Calu3 (cell line): Measurements from ENCODE around the gene BAK1. TPM values are rescaled to one million over a fixed set of nuclear protein-coding genes. Genes with fewer than 3 reads are reported as not detected.

Experiments used
- Bru-seq: library from RNA; stranded (reverse); fragments of 400-500 nt; gene quantifications from one replicate; lab custom pipeline; 2021; lab: Mats Ljungman, UMichigan
- BruChase-seq, 2 experiments: library from RNA; stranded (reverse); fragments of 400-500 nt; gene quantifications; one replicate each; lab custom pipeline; 2021; lab: Mats Ljungman, UMichigan
- BruUV-seq: library from RNA; stranded (reverse); fragments of 400-500 nt; replicated peaks from 2 replicates; lab custom pipeline; 2021; lab: Mats Ljungman, UMichigan
- CTCF ChIA-PET: fragments of 300-600 bp; sonication (Branson Sonifier 250); formaldehyde crosslinking; loops from one replicate; lab custom pipeline; 2022; ENCODE audit warnings: antibody characterized with exemption; lab: Charles Lee
- DNase-seq: peaks from one replicate; pipeline ENCODE4 v3.0.0; 2022
- H3K27ac Mint-ChIP-seq: one replicate; pipeline ENCODE4 v1.8.0; 2022; ENCODE audit warnings: mixed read lengths; ENCODE audit not compliant: unreplicated experiment
- H3K27me3 Mint-ChIP-seq: one replicate; pipeline ENCODE4 v1.8.0; 2022; ENCODE audit warnings: mixed read lengths; ENCODE audit not compliant: unreplicated experiment
- H3K36me3 Mint-ChIP-seq: one replicate; pipeline ENCODE4 v1.8.0; 2022; ENCODE audit warnings: mild to moderate bottlenecking, moderate library complexity, mixed read lengths; ENCODE audit not compliant: insufficient read depth, unreplicated experiment
- H3K4me1 Mint-ChIP-seq: one replicate; pipeline ENCODE4 v1.8.0; 2022; ENCODE audit warnings: mild to moderate bottlenecking, low read depth, mixed read lengths; ENCODE audit not compliant: unreplicated experiment
- H3K4me3 Mint-ChIP-seq: one replicate; pipeline ENCODE4 v1.8.0; 2022; ENCODE audit warnings: mild to moderate bottlenecking, low read depth, moderate library complexity, mixed read lengths; ENCODE audit not compliant: unreplicated experiment
- H3K9me3 Mint-ChIP-seq: one replicate; pipeline ENCODE4 v1.8.0; 2022; ENCODE audit warnings: low read depth, mixed read lengths; ENCODE audit not compliant: unreplicated experiment
- CTCF ChIP-seq: fragments of 200-600 bp; IDR thresholded peaks from one replicate; pipeline ENCODE4 v1.8.0; 2022; ENCODE audit warnings: antibody characterized with exemption; ENCODE audit not compliant: unreplicated experiment
- intact Hi-C: fragments of 100-400 bp; cut with micrococcal nuclease; formaldehyde crosslinking; loops from one replicate; pipeline ENCODE4 v1.10.0; 2022; ENCODE audit not compliant: unreplicated experiment
- long read RNA-seq: library from polyadenylated mRNA; stranded (forward); transcript quantifications from one replicate; pipeline ENCODE4 v2.0.0, GENCODE V29; 2022
- total RNA-seq: library from RNA; stranded (reverse); gene quantifications from 2 replicates; pipeline ENCODE4 v1.2.3, GENCODE V29; 2022

The BAK1 gene
- total RNA-seq (31.6 and 44.1 TPM in 2 replicates), Bru-seq, nascent RNA (percentile 72 among the genes with signal in this experiment), BruChase-seq, experiment 1, labeled RNA remaining after a 6-hour chase (percentile 78 among the genes with signal in this experiment), BruChase-seq, experiment 2, labeled RNA remaining after a 2-hour chase (percentile 80 among the genes with signal in this experiment)
- long read RNA-seq, transcript BAK1-202 (6 exons, 2,136 nt): major isoform, 49 of 68 reads
- long read RNA-seq, partial matches to known transcripts: 1 of 68 reads
- long read RNA-seq, other reads (novel, unspliced or antisense): 18 of 68 reads

DNA sequence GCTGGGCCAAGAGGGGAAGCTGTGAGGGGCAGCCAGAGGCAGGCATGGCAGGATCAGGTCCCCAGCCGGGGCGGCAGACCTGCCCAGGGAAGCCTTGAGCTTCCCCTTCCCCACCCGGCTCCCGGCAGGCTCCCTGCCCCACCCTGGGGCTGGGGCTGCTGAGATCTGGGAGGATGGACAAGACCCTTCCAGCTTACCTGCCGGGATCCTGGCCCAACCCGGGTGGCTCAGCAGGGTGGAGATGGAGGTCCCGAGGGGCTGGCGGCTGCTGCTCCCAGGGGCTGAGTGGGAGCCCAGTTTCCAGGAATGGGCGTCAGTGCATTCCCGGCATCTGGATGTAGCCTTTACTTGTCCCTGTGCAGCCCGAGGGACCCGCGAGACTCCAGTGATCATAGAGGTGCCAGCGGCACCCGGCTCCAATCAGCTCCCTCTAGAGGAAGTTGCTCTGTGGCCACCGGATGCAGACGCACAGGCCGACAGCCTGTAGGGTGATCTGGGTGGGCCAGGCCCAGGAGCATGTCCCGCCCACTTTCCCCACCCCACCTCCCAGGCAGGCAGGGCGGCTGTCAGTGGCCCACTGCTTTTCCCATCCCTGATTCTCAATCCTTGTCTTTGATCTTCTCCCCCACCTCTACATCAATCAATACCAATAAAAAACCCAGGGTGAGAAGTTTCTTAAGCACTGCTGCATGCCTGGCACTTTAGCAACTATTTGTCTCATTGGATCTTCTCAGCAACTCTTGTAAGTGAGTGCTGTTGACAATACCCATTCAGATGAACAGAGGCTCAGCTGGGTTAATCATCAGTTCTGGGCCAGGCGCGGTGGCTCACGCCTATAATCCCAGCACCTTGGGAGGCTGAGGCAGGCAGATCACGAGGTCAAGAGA is at the start of gene BAK1:
TSS of gene BAK1 (minus strand) at position 449 of the 887 bp plus-strand sequence. CDS start 2,672 bp downstream, outside the sequence.
- no peaks in the 10 kb centered on the region for H3K27me3 Mint-ChIP-seq
- TSS peak; percentile 51 for BruUV-seq
- peak; percentile 96 for DNase-seq
- peak within 1 kb of the TSS; percentile 98 for H3K4me3 Mint-ChIP-seq
- peak; percentile 69 for TF ChIP-seq CTCF
- H3K27ac Mint-ChIP-seq: peak within 1 kb of the TSS; percentile 69
- intact Hi-C loops: no loop called here
- peaks cover 56% of the 10 kb centered on the region for H3K36me3 Mint-ChIP-seq
- CTCF ChIA-PET: interaction anchor here (0.5 to 2.3 kb wide), 26 partner anchors 9 to 648 kb away, joined by 3 to 12 read pairs (median 4); partner anchors contain the start of genes CUTA, UQCC2, ZBTB22 and ZBTB9
- H3K4me1 Mint-ChIP-seq: peaks cover 32% of the 10 kb centered on the region
- no peaks in the 10 kb centered on the region for H3K9me3 Mint-ChIP-seq

DNA sequence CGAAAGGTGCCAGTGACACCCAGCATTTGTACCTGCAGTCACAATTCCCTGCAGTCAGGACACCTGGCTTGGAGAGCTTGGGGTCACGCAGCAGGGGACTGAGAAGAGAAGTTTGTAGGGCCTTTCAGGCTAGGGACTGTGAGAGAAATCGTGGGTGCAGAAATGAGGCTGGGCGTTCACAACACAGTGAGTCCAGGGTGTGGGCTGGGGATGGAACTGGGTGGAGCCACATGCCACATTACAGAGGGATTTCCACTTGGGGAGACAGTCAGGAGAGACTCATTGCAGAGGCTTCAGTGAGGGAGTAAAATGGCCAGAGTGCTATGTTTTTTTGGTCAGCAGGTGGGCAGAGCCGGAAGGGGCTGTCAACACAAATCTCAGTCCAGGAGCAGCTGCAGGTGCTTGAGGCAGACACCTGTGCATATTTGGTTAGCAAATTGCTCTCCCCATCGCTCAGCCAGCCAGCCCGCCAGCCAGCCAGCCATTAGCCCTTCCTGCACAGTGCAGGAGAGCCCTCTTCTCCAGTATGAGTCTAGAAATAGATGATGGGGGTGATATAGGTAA is 48.4 kb upstream of the BAK1 start:
- Mint-ChIP-seq H3K27ac (peak overlapping the region; percentile 41), H3K36me3 (peaks cover 37% of the 10 kb centered on the region), H3K9me3 (no peaks in the 10 kb centered on the region), H3K4me1 (peaks cover 69% of the 10 kb centered on the region), H3K27me3 (no peaks in the 10 kb centered on the region), H3K4me3 (no peak overlapping the region)
- BruUV-seq: no TSS peak
- intact Hi-C loops: no loop called here
- no peak for DNase-seq
- TF ChIP-seq CTCF: no peak
- CTCF ChIA-PET: no interaction called here

DNA sequence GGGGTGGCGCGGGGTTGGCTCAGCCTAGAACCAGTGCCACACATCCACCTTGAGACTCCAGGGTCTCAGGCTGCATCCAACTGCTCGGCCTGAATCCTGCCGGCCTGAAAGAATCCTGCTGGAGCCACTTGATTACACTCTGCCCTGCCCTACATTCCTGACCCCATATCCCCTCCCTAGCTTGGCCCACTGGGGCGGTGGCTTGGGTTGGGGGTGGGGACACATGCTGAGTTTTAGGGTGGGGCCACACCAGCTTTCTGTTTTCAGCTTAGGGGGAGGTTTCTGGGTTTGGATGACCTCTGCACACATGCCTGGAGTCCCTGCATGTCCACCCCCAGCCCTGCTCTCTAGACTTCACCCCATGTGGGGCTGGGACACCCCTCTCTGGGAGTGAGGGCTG is 47.8 kb upstream of the BAK1 start:
- Mint-ChIP-seq H3K36me3 (peaks cover 35% of the 10 kb centered on the region), H3K9me3 (no peaks in the 10 kb centered on the region), H3K4me3 (no peak overlapping the region), H3K27me3 (no peaks in the 10 kb centered on the region), H3K4me1 (peaks cover 70% of the 10 kb centered on the region), H3K27ac (no peak overlapping the region)
- CTCF ChIA-PET: no interaction called here
- no TSS peak for BruUV-seq
- DNase-seq: no peak
- no peak for TF ChIP-seq CTCF
- intact Hi-C loops: no loop called here

GRCh38 chr6:33624856-33625255 is 44.8 kb upstream of the BAK1 start:
- H3K4me1 Mint-ChIP-seq: peaks cover 58% of the 10 kb centered on the region
- no TSS peak for BruUV-seq

More at GRCh38 chr6:33624856-33625255, 44.8 kb upstream of the BAK1 start:
- Mint-ChIP-seq H3K4me3 (no peak overlapping the region), H3K27ac (no peak overlapping the region), H3K27me3 (no peaks in the 10 kb centered on the region), H3K9me3 (no peaks in the 10 kb centered on the region), H3K36me3 (peaks cover 59% of the 10 kb centered on the region)
- no peak for DNase-seq
- intact Hi-C loops: no loop called here
- CTCF ChIA-PET: no interaction called here
- no peak for TF ChIP-seq CTCF
